HG03469 (cell line): ENCODE data around the gene CREB5.

Experiments
- ATAC-seq: cut with Tn5 transposase; IDR thresholded peaks from one replicate; pipeline ENCODE4 v1.9.1; 2021; ENCODE audit warnings: mild to moderate bottlenecking, moderate library complexity, moderate number of reproducible peaks; ENCODE audit not compliant: unreplicated experiment

CREB5 gene

DNA sequence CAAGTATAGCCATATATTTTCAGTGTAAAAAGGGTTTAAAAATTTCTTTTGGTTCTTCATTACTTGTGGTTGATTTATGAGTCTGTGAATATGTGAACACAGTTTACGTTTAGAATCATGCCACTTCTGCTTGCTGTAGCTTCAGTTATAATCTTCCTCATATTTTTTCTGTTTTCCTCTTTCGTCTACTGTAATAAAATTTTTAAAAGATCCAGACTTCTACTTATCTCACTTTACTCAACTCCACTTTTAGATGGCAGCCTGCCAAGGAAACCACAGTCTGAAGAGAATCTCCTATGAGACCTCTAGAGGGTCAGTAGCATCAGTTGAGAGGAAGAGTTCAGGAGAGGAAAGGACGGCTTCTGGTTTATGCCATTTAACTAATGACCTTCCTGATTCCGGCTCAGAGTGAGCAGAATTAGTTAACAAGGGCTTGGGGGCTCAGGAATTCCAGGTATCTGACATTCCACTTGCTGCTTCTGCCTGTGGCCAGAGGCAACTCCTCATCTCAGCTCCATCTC, 21.4 kb downstream of the CREB5 start:
- no peak for ATAC-seq

DNA sequence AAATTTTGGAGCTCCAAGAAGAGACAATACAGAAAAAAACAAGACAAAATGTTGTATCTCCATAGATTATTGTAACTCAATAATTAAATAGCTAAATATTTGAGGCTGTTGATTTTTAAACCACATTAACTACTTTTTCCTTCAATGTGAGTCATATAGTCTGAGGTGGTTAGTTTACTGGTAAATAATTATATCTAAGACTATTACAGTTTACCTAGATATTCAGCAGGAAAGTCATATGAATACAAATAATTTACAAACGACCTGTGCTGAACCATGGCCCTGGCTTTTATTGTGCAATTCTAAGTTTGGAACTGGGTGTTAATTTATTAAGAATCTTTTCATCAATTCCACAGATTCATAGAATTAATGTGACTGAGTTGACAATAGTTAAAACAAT, 22.2 kb downstream of the CREB5 start:
- no peak for ATAC-seq

DNA sequence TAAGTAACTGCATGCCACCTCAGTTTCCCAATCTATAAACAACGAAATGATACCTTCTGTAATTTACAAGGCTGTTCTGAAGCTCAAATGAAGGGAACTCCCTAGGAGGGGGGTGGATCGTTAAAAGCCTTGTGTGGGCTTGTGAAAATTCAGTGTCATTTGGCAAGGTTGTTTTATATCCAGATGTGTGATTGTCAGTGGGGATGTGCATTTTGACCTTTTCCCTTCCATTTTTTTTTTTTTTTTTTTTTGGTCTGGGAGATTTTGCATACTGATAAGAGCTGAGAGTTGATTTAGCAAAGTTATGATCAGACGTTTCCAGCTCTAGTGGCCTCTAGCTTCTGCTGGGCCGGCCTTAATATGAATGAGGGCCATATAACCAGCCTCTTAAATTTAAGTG, 22.8 kb downstream of the CREB5 start:
- no peak for ATAC-seq

DNA sequence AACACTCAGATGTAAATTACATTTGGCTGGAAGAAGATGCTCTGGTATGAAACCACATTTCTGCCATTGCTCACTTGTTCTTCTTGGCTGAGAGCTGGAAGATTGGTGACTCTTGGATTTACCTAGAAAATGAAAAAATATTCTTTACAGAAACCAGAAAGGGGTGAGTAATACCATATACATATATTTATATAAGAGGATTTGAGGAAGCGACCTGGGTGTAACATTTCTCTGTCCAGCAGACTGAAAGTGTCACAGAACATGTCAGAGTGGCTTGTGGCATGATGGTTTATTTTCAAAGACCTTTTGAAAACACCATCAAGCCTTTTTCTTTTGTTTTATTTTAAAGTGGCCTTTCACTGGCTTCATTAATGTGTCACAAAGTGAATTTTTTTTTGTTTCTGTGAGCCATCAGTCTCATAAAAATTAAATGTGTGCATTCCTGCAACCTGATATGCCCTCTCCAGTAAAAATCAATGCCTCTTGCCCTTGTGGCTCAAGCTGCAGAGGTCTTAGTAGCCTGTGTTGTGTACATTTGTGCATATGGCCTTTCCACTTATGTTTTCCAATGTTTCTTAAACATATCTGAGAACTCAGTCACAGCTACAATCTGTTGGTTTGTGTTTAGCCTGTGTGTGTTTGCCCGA, 23.5 kb downstream of the CREB5 start:
- ATAC-seq, result no peak

DNA sequence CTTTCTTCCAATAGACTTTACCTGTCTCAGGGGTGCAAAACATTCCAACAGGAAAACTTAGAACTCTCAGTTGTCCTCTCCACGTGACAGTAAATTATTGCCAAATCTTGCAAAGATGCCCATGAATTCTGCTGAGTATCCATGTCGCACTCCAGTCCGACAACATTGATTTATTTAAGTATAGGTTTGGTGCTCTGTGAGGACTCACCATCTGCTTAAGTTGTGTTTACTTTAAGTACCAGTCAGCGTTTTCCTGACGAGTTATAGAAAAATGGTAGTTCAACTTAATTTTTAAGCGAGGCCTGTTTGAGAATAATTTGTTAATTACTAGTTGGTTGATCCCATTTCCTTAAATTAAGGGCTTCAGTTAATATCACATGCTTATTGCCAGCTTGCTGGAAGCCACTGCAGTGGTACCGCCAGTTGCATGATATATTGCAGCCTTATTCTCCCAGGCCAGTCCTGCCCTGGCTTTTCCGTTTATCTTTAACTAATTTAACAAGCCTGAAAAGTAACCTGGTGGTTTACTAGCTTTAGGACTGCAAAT, 27.8 kb downstream of the CREB5 start:
- no peak for ATAC-seq

DNA sequence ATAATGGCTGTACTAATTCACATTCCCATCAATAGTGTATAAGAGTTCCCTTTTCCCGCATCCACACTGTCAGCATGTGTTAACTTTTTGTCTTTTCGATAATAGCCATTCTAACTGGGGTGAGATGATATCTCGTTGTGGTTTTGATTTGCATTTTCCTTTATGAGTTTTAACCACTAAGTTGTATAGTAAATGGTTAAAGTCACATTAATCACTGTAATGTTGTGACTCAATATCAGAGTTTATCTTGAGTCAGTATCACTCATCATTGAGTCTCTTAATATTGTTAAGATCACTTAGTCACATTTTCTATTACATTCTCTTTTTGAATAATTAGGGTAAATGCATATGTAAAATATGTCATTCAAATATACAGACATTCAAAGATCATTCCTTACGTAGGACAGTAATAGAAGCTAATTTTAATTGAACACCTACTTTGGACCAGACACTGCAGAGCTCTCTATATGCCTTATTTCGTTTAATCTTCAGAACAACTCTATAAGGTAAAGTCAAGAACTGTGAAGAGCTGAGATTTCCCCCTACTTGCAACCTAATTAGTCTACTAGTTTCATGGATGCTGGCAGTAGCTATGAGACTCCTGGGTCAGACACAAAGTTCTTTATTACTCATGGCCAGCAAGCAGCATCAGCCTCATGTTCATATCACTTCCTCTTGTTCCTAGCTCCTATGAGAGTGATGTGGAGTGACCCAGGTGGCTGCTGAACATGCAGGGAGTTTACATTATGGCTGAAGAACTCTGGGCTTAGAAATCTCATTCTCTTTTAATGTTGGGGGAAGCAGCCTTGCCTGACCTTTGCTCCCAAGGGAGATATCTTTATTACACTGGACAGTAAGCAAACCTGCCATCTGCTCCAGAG, 30.5 kb downstream of the CREB5 start:
- no peak for ATAC-seq

DNA sequence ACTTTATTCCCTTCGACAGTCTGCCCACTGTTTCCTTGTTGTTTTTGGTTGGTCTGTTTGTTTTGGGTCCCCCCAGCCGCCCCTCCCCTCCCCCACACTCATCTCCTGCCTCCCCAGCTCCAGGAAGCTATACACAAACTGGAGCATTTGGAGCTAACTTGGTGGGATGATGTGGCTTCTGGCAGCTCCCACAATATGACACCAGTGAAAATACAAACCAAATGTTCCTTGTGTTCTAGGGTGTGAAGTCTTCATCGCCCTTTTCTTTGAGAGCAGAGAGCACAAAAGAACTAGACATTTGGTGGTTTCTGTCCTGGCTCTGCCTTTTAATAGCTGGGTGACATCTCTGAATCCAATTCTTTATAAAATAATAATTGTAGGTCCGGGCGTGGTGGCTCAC, 33.8 kb downstream of the CREB5 start:
- ATAC-seq, result no peak

DNA sequence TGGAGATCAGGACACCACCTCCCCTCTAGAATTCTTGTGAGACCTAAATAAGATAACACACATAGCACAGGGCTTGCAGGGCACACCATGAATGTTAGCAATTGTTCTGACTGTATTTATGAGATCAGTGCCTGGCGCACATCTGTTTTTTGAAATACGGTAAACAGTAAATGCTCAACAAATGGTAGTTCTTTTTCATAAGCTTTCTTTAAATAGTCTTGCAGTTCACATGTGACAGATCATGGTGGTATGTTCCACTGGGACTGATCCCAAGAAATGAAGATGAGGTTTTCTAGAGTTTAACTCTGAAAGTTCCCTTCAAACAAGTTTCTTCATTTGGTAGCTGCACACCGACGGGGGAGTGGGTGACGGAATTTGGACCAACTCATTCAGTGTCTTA, 34.8 kb downstream of the CREB5 start:
- ATAC-seq, result no peak

DNA sequence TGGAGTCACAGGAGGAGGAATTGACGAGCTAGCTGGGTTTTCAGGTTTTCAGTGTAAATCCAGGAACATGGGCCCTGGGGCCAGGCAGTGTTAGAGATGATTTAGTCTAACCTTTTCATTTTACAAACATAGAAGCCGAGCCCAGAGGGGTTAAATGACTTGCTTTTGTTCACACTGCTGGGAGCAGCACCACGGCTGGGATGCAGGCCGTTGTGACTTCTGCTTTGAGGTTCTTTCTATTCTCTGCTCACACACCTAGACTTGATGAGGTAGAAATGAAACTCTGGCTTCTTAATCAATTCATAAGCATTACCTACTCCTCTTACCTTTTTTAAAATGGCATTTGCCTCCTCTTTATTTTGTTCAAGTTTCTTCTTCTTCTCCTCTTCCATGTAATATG, 36.4 kb downstream of the CREB5 start:
- no peak for ATAC-seq

DNA sequence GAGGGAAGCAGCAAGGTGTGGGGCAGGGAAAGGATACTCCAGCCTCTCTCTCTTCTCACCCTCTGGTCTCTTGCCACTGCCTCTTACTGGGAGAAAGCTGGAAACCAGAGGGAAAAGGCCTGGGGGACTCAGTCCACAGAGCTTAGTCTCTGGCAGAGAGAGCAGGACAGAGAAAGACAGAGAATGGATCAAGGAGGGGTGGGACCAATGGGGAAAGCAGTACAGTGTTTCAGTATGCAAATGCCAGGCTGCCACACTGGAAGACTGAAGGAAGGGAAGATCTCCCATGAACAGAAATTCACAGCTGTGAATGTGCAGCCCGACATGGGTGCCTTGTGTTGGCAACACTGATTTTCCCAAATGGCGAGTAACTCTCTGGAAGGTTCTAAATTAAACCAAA, 40.4 kb downstream of the CREB5 start:
- no peak for ATAC-seq

DNA sequence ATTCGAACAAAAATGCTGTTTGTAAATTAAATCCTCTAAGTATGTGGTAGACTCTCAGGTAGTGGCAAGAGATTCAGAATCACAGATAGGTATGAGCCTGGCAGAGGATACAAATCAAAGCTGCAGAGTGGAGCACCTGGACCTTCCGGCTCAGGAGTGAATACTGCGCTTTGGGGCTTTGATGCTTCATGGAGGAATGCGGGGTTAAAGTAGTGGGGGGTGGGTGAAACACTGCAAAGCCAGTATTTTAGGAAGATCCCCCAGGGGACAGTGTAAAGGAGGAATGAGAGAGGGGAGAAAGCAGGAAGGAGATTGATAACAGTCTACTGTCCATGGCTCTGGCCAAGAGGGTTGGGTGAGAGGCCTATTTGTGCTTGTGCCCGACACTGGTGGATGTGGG, 43.2 kb downstream of the CREB5 start:
- ATAC-seq, result no peak

DNA sequence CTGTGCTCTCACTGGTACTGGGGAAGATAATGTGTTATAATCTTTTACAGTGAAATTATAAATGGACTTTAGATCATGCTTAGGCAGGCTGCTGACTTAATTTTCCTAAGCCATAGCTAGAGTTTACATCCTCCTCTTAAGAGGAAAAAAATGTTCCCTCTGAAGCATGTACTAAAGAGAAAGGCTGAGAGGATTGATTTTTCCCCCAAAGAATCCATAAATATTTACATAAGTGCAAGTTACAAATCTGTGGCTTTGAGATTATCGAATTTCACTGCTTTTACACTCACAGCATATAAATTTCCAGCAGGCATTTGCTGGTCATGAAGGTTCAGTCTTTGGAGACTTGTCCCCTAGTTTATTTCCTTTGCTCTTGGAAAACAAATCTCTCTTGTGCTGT, 43.7 kb downstream of the CREB5 start:
- no peak for ATAC-seq

DNA sequence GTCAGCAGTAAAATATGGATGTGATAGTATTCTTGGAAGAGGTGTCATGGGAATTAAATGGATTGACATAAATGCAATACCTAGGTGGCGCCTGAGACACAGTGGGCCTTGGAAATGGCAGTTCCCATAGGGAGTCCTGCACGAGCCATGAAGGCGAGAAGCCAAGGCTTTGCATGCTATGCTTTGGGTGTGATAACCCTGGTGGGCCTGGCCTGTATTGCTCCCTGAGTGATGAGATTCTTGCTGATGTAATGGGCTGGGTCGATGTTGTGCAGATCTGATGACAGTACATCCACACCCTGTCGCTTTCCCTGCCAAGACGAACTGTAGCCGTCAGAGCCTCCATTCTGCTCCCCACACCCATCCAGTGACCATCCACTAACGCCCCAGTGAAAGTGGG, 46.4 kb downstream of the CREB5 start:
- no peak for ATAC-seq

DNA sequence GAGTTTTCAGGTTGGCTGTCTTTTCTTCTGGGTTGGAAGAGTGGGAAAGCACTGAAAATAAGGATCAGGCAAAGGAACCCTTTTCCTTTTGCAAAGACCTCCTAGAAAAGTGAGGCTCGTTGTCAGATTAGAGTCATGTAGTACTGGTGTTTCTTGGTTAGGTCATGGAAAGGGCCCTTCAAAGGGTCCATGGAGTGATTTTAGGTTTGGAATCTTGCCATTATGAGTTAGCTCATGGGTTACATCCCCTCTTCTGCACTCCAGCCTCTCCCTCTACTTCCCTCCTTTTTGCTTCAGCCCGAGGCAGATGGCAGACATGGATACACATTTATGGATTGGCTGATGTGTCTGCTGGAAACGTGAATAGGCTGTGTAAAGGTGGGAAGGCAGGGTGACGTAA, 47.0 kb downstream of the CREB5 start:
- no peak for ATAC-seq

DNA sequence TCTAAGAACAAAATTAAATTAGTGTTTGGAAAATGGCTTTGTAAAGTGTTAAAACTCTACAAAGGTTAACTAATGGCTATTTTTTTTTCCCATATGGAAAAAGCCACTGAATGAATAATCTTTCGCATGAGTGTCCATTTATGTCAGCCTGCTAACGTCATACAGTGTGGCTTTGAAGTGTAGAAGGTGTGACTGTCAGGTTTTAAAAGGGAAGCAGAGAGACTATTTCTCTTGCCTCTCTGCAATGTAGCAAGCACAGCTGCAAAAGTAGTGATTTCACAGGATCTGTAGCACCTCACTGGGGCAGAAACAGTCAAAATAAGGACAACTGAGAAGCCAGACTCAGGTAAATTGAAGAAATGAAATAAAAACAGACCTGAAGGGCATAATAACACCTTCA, 53.4 kb downstream of the CREB5 start:
- no peak for ATAC-seq

DNA sequence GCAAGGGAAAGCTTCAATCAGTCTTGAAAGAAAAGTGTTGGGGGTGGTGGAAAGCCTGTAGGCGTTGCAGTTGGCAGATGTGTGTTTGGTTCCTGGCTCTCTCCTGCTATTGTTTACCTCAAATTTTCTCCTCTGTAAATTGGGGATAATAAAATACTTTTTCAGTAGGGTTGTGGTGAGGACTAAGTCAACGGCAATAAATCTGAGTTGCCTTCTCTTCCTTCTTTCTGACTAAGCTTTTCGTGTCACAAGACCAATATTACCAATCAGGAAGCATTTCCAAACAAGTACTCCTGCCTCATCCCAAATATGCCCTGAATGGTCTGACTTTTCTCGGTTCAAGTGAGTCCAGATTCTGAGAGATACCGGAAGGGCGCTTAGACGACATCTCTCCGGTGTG, 54.0 kb downstream of the CREB5 start:
- no peak for ATAC-seq

DNA sequence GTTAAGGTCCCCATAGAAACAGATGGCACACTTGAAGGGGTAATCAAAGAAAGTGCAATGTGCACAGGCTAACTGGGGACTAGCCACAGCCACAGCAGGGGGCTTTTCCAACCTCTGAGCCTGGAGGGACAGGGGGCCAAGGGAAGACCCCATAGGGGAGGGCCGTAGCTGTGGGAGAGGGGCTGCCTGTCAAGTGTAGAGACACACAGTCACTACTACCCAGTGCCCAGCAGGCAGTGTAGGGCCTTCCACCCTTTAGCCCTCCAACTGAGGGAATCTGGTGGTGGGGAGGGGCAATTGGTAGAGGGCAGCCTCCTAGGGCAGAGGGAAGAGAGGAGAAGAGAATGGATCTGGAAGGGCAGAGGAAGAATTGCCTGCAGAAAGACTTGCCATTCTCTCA, 54.6 kb downstream of the CREB5 start:
- no peak for ATAC-seq

DNA sequence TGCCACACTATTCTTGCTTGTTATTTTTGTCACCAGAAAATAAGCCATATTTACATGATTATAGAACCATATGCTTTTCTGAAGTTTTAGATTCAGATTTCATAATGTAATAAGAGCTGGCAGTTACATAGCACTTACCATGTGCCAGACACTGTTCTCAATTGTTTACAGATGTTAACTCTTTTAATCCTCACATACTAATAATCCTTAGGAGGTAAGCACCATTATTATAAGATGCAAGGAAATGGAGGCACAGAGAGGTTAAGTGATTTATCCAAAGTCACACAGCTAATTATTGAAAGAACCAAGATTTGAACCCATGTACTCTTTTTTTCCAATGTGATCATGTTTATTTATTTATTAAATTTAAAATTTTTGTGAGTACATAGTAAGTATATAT, 57.2 kb downstream of the CREB5 start:
- no peak for ATAC-seq

DNA sequence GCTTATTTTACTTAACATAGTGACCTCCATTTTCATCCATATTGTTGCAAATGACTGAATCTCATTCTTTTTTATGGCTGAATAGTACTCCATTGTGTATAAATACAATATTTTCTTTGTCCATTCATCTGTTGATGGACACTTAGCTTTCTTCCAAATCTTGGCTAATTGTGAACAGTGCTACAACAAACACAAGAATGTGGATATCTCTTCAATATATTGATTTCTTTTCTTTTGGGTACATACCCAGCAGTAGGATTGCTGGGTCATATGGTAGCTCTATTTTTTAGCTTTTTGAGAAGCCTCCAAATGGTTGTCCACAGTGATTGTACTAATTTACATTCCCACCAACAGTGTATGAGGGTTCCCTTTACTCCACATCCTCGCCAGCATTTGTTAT, 58.0 kb downstream of the CREB5 start:
- ATAC-seq, result no peak

DNA sequence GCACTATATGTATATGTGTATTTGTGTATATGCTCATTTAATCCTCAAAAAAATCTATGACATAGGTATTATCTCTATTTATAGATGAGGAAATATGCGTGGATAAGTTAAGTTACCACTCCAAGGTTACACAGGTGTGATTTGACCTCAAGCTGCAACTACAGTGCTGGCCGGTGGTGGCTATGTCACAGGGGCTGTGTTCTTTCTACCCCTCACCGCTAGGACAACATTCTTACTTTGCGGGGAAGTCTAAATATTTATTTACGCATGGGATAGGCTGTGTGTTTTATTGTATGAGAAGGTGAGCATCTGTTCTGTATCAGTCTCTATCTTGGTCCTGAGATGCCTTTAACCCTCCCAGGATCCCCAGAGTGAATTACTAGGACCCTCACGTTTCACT, 60.0 kb downstream of the CREB5 start:
- no peak for ATAC-seq

DNA sequence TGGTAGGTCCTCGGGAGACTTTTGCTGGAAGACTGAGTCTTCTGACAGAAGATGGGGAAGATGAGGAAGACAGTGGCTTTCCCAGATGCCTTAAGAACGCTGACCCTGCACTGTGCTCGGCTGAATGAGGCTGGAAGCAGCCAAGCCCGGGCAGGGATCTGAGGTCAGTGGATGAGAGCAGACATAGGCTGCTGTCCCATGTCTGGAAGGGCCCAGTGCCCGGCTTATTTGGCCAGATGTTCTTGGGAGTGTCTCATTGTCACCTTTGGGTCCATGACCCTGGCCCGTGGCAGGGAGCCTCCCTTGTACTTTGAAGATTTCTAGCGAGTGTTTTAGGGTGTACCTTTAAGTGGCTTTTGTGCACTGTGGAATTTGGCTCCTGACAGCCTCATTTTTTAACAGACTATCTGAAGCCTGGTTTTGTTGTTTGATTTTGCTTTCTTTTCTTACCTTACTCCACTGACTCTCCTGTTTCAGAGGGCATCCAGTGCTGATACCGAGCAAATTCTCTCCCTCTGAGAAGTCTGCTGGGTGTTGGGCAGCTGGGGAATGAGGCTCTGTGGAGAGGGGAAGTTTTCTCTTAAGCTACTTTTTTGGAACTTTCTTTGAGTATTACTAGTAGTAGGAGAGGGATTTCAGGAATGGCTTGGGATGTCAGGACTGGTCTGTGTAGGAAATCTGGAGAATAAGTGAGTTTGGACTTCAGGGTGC, 61.4 kb downstream of the CREB5 start:
- no peak for ATAC-seq

DNA sequence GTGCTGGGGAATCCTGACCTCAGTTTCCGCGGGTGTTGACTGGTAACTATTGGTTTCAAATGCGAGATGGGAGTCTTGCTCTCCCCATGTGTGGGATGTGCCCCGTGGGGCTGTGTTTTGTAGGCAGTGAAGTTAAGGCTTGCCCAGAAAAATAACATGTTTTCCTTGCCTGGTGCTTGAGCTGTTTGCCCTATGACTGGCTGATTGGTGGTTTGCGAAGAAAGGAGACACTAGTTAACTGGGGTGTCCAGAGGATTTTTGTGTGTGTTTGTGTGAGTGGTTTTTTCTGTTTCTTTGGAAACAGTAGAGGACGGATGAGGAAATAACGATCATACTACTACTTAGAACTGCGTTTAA, 61.9 kb downstream of the CREB5 start:
- no peak for ATAC-seq
